ENCODE results near the gene CLEC12A.

DNA sequence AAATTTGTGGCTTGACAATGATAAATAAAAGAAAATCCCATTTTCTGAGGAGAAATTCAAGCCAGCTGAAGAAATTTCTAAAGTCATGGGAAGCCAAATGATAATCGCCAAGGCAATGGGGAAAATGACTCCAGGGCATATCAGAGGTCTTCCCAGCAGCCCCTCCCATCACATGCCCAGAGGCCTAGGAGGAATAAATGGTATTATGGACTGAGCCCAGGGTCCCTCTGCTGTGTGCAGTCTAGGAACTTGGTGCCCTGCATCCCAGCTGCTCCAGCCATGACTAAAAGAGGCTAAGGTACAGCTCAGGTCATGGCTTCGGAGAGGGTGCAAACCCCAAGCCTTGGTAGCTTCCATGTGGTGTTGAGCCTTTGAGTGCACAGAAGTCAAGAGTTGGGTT is 4.4 kb downstream of the CLEC12A start:
- TF ChIP-seq, protein P1, sequence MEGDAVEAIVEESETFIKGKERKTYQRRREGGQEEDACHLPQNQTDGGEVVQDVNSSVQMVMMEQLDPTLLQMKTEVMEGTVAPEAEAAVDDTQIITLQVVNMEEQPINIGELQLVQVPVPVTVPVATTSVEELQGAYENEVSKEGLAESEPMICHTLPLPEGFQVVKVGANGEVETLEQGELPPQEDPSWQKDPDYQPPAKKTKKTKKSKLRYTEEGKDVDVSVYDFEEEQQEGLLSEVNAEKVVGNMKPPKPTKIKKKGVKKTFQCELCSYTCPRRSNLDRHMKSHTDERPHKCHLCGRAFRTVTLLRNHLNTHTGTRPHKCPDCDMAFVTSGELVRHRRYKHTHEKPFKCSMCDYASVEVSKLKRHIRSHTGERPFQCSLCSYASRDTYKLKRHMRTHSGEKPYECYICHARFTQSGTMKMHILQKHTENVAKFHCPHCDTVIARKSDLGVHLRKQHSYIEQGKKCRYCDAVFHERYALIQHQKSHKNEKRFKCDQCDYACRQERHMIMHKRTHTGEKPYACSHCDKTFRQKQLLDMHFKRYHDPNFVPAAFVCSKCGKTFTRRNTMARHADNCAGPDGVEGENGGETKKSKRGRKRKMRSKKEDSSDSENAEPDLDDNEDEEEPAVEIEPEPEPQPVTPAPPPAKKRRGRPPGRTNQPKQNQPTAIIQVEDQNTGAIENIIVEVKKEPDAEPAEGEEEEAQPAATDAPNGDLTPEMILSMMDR (IDR thresholded peaks at IDR 0.05): no peak
- TF ChIP-seq POLR2A (IDR thresholded peaks at IDR 0.05): no peak
